Stimulated activated naive CD8-positive, alpha-beta T cell treated with anti-CD3 and anti-CD28 coated beads, Interleukin-15, amount 100 ng/mL, for 72 hours (primary cell): ENCODE results near the gene ADGRB2.

Source experiments
- ATAC-seq: fragments of 150-1000 bp; cut with Tn5 transposase; 2 replicates; pipeline ENCODE4 v1.10.0; 2021; ENCODE audit warnings: mild to moderate bottlenecking, moderate library complexity
- DNase-seq, 2 donors: peaks; one replicate each; pipeline ENCODE4 v3.0.0; 2021 to 2022
- H3K27ac Mint-ChIP-seq, 2 donors: one replicate each; pipeline ENCODE4 v1.8.0; 2022; ENCODE audit warnings: mild to moderate bottlenecking in 2 of 2, mixed read lengths in 2 of 2, moderate library complexity in 2 of 2
- H3K27me3 Mint-ChIP-seq: one replicate; pipeline ENCODE4 v1.8.0; 2022; ENCODE audit warnings: mixed read lengths
- H3K4me1 Mint-ChIP-seq: one replicate; pipeline ENCODE4 v1.8.0; 2022; ENCODE audit warnings: mild to moderate bottlenecking, mixed read lengths
- H3K4me3 Mint-ChIP-seq, 2 donors: one replicate each; pipeline ENCODE4 v1.8.0; 2022; ENCODE audit warnings: mild to moderate bottlenecking in 2 of 2, mixed read lengths in 2 of 2, moderate library complexity in 1 of 2
- H3K9me3 Mint-ChIP-seq, 2 donors: one replicate each; pipeline ENCODE4 v1.8.0; 2022; ENCODE audit warnings: mixed read lengths in 2 of 2

The ADGRB2 gene

DNA sequence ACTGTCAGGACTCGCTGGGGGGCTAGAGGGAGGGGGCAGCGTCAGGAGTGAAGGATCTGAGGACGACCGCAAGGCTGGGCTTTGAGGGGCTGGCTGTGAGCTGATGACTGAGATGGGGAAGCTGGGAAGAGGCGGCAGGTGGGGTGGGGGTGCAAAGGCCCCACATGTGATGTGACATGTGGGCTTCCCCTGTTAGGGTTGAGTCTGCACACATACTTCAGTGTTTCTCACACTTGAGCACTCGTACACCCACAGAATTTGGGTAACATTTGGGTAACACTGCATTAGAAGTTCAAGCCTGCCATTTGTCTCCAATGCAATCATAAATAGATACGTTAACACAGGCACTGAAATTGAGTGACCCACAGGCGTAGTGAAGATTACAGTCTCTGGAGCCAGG lies 76.5 kb downstream of the ADGRB2 start:
- no peak for ATAC-seq
- Mint-ChIP-seq H3K9me3 (no peaks in the 10 kb centered on the region), H3K27me3 (peaks cover 25% of the 10 kb centered on the region), H3K4me3 (no peak overlapping the region), H3K4me1 (no peaks in the 10 kb centered on the region), H3K27ac (no peak overlapping the region)
- no peak for DNase-seq

DNA sequence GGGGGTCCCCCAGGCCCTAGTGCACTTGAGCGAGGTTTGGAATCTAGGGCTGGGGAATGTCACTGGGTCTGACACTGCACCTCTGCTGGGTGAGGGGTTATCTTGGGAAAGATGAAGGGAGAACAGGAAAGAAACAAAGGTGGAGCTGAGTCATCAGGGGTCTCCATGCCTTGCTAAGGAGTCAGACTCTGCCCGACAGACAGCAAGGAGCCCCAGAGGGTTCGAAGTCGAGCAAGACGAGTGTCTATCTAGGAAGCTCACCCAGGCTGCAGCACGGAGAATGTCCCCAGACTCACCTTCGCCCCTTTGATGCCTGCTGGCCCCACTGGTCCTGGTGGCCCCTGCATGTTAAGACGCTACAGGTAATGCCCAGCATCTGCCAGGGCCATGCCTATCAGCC lies 78.3 kb downstream of the ADGRB2 start:
- ATAC-seq (no peak), DNase-seq (no peak)
- Mint-ChIP-seq H3K27ac (no peak overlapping the region), H3K4me3 (no peak overlapping the region), H3K4me1 (no peaks in the 10 kb centered on the region), H3K9me3 (no peaks in the 10 kb centered on the region), H3K27me3 (peaks cover 25% of the 10 kb centered on the region)

DNA sequence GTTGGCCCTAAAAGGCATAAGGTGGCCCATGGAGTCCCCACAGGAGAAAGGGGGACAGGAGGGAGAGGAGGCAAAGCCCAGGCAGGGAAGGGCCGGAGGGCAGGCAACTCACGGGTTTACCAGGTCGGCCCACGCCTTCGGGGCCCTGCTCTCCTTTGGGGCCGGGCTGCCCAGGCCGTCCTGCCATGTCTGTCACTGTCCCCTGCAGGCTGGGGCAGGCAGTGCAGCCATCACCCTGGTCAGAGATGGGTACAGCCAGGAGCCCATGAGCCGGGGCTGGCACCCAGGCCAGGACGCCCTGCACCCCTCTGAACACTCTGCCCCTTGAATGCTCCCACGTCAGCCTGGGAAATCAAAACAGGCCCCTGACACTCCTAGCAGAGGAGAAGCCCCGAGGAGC lies 80.1 kb downstream of the ADGRB2 start:
- Mint-ChIP-seq H3K9me3 (no peaks in the 10 kb centered on the region), H3K27ac (peak overlapping the region in 1 of 2 donors; percentile 94), H3K4me1 (no peaks in the 10 kb centered on the region), H3K27me3 (peaks cover 25% of the 10 kb centered on the region), H3K4me3 (no peak overlapping the region)
- DNase-seq = no peak
- ATAC-seq = peak; percentile 64

DNA sequence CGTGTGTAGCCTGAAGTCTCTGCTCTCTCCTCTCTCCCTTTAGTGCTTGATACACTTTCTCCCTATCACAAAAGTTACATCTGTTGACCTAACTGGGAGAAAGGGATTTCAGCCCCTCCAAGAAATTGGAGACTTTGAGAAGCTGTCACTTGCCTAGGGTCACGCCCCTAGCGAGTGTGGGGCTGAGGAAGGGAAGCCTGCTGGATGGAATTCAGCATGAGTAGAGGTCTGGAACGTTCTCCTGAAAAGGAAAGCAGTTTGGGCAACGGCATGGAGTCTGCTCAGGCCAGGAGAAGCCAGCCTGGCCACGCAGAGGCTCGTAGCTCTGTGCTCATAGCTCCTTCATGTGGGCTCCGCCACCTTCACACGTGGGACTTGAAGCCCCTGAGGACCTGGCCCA lies 82.7 kb downstream of the ADGRB2 start:
- H3K9me3 Mint-ChIP-seq = no peaks in the 10 kb centered on the region
- DNase-seq (no peak), ATAC-seq (no peak)
- no peak overlapping the region for H3K4me3 Mint-ChIP-seq
- H3K27ac Mint-ChIP-seq = no peak overlapping the region
- no peaks in the 10 kb centered on the region for H3K4me1 Mint-ChIP-seq
- H3K27me3 Mint-ChIP-seq = peaks cover 24% of the 10 kb centered on the region

DNA sequence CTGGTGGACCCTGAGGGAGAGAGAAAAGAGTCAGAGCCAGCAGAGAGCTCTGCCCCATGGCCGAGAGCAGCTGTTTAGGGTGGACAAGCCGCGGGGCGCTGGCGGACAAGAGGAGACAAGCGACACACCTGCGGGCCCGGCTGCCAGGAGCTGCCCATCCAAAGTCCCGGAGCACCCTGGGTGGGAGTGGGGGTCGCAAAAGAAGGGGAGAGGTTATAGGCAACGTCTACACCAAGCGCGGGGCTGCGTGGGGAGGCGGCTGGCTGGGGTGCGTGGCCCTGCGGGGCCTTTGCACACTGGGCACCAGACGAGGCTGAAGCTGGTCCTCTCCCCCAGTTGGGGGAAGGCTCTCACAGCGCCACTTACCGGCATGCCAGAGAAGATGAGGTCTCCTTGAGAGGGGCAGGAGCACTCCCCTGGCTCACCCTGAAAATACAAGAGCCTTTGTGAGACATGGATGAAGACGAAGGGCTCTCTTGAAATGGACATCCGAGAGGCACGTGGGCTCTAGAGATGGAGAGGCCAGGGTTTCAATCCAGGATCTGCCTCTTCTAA lies 84.4 kb downstream of the ADGRB2 start:
- Mint-ChIP-seq H3K27me3 (peaks cover 9% of the 10 kb centered on the region), H3K27ac (no peak overlapping the region), H3K9me3 (no peaks in the 10 kb centered on the region), H3K4me3 (no peak overlapping the region), H3K4me1 (no peaks in the 10 kb centered on the region)
- ATAC-seq = no peak
- no peak for DNase-seq

DNA sequence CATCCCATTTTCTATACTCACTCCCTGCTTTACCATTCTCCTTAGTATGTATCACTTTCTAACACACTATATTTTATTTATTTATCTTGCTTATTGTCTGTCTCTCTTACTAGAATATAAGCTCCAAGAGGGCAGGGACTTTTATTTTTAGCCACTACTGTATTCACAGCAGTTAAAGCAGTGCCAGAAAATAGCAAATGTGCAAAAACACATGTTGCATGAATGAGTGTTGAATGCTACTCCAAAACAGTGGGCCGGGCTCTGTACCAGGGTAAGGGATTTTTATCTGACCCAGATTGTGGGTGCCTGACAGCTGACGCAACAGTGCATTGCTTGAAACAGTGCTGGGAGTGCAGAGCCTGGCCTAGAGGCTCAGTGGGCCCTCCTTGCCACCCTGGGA lies 85.0 kb downstream of the ADGRB2 start:
- DNase-seq (no peak), ATAC-seq (no peak)
- H3K9me3 Mint-ChIP-seq = no peaks in the 10 kb centered on the region
- peaks cover 8% of the 10 kb centered on the region for H3K27me3 Mint-ChIP-seq
- H3K27ac Mint-ChIP-seq = no peak overlapping the region
- no peak overlapping the region for H3K4me3 Mint-ChIP-seq
- no peaks in the 10 kb centered on the region for H3K4me1 Mint-ChIP-seq

DNA sequence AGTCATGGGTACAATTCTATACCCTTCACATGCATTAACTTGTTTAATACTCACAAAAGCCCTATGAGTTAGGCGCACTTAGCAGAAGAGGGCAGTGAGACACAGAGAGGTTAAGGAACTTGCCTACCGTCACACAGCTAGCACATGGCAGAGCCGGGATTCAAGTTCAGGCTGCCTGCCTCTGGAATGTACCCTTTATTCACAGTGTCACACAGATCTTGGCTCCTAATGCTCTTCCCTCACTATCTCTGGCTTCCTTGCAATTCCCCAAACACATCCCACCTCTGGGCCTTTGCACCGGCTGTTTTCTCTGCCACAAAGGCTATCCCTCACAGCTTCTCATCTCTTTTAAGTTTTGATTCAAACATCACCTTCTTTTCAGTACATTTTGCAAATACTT lies 85.5 kb downstream of the ADGRB2 start:
- no peak for DNase-seq
- no peaks in the 10 kb centered on the region for H3K4me1 Mint-ChIP-seq
- H3K27me3 Mint-ChIP-seq = peaks cover 4% of the 10 kb centered on the region
- H3K27ac Mint-ChIP-seq = no peak overlapping the region
- H3K9me3 Mint-ChIP-seq = no peaks in the 10 kb centered on the region
- no peak overlapping the region for H3K4me3 Mint-ChIP-seq
- no peak for ATAC-seq

DNA sequence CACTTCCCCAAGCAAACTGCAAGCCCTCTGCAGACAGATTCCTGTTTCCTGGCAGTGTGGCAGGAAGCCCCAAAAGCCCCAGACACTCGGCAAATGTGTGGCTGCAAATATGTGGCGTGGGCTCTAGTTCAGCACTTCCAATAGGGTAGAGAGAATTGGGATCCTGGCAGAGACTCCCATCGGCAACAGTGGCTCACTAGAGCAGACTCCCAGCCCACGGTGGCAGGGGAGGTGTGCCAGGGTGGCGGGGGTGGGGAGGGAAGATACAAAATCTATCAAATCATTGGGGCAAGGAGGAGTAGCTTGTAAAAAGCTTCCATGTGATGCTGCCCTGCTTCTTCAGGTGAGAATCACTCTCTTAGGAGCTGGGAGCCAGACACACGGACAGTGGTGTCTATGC lies 86.2 kb downstream of the ADGRB2 start:
- H3K9me3 Mint-ChIP-seq = no peaks in the 10 kb centered on the region
- no peak overlapping the region for H3K4me3 Mint-ChIP-seq
- no peaks in the 10 kb centered on the region for H3K27me3 Mint-ChIP-seq
- H3K27ac Mint-ChIP-seq = no peak overlapping the region
- ATAC-seq (no peak), DNase-seq (no peak)
- H3K4me1 Mint-ChIP-seq = no peaks in the 10 kb centered on the region

DNA sequence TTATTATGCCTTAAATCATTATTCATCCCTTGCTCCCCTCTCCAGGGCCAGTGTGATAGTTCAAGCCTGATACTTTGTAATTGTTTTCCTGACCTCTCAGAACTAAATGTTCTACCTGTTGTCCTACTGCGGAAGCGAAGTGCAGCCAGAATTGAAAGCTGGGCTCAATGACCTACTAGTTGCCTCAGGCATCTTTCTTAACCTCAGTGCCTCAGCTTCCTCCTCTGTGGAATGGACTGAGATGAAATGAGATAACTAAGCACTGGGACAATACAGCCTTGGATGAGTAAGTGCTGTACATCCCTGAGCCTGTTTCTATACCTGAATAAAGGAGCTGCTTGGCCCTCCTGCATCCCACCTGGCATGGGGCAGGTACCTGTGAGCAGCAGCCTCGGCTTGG lies 86.7 kb downstream of the ADGRB2 start:
- H3K27ac Mint-ChIP-seq = no peak overlapping the region
- H3K27me3 Mint-ChIP-seq = no peaks in the 10 kb centered on the region
- no peak overlapping the region for H3K4me3 Mint-ChIP-seq
- DNase-seq (no peak), ATAC-seq (no peak)
- no peaks in the 10 kb centered on the region for H3K4me1 Mint-ChIP-seq
- H3K9me3 Mint-ChIP-seq = no peaks in the 10 kb centered on the region
